HEK293 (cell line): ENCODE results near the gene ALOX12B.

Source experiments
- SALL2 ChIP-seq: fragments of 450-650 bp; formaldehyde crosslinking; IDR thresholded peaks from 2 replicates; pipeline ENCODE4 v1.5.0; 2017; ENCODE audit warnings: missing biosample characterization, mild to moderate bottlenecking, missing genetic modification characterization, borderline replicate concordance
- WT1 ChIP-seq: fragments of 450-650 bp; formaldehyde crosslinking; IDR thresholded peaks from 2 replicates; pipeline ENCODE4 v1.5.1; 2016; ENCODE audit warnings: missing biosample characterization, missing genetic modification characterization
- ZNF274 ChIP-seq, 2 experiments: fragments of 200-500 bp in 1 of 2; fragments of 450-650 bp in 1 of 2; sonication (Bioruptor generic) in 1 of 2; formaldehyde crosslinking in 1 of 2; IDR thresholded peaks; 2 replicates each; pipeline versions ENCODE4 v1.5.1 to v1.6.1; 2014 to 2016; ENCODE audit warnings: borderline replicate concordance in 1 of 2, inconsistent platforms in 1 of 2, low read length in 1 of 2, missing biosample characterization in 1 of 2, missing genetic modification characterization in 1 of 2
- TF ChIP-seq, protein P1 (sequence below): fragments of 450-650 bp; IDR thresholded peaks from 2 replicates; pipeline ENCODE4 v1.5.1; 2018; ENCODE audit warnings: missing biosample characterization, mild to moderate bottlenecking, missing genetic modification characterization
- TF ChIP-seq, protein P2 (sequence below): fragments of 450-650 bp; formaldehyde crosslinking; IDR thresholded peaks from 2 replicates; pipeline ENCODE4 v1.5.1; 2016; ENCODE audit warnings: missing biosample characterization, missing genetic modification characterization

DNA sequence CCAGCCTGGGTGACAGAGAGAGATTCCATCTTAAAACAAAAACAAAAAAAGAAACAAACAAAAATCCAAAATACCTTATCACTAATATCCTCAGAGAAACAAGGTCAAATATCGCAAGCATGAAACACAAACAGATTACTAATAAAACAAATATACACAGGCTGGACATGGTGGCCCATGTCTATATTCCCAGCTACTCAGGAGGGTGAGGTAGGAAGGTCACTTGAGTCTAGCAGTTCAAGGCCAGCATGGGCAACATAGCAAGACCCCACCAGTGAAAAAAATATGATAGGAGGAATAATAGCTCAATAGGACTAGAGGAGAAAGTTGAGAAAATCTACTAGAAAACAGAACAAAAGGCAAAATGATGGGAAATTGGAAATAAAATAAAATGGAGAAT lies 55.6 kb downstream of the ALOX12B start:
- TF ChIP-seq, protein P1, sequence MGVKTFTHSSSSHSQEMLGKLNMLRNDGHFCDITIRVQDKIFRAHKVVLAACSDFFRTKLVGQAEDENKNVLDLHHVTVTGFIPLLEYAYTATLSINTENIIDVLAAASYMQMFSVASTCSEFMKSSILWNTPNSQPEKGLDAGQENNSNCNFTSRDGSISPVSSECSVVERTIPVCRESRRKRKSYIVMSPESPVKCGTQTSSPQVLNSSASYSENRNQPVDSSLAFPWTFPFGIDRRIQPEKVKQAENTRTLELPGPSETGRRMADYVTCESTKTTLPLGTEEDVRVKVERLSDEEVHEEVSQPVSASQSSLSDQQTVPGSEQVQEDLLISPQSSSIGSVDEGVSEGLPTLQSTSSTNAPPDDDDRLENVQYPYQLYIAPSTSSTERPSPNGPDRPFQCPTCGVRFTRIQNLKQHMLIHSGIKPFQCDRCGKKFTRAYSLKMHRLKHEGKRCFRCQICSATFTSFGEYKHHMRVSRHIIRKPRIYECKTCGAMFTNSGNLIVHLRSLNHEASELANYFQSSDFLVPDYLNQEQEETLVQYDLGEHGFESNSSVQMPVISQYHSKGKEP (tag by site-specific recombination) = no peak
- TF ChIP-seq, protein P2, sequence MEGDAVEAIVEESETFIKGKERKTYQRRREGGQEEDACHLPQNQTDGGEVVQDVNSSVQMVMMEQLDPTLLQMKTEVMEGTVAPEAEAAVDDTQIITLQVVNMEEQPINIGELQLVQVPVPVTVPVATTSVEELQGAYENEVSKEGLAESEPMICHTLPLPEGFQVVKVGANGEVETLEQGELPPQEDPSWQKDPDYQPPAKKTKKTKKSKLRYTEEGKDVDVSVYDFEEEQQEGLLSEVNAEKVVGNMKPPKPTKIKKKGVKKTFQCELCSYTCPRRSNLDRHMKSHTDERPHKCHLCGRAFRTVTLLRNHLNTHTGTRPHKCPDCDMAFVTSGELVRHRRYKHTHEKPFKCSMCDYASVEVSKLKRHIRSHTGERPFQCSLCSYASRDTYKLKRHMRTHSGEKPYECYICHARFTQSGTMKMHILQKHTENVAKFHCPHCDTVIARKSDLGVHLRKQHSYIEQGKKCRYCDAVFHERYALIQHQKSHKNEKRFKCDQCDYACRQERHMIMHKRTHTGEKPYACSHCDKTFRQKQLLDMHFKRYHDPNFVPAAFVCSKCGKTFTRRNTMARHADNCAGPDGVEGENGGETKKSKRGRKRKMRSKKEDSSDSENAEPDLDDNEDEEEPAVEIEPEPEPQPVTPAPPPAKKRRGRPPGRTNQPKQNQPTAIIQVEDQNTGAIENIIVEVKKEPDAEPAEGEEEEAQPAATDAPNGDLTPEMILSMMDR (tag by site-specific recombination) = no peak
- no peak for TF ChIP-seq ZNF274 (IDR thresholded peaks at IDR 0.05; ENCODE audit: low read length)
- no peak for TF ChIP-seq ZNF274 (tag by site-specific recombination; IDR thresholded peaks at IDR 0.05; ENCODE audit: borderline replicate concordance)
- no peak for TF ChIP-seq WT1 (tag by site-specific recombination)
- TF ChIP-seq SALL2 (tag by site-specific recombination) = no peak
